Liver (tissue), 9 donors: Measurements from ENCODE around the gene DDOST. TPM values are rescaled to one million over a fixed set of nuclear protein-coding genes. Genes with fewer than 3 reads are reported as not detected.

ENCODE experiments used
- DNase-seq: peaks from one replicate; pipeline ENCODE4 v3.0.0-alpha.2; 2017; ENCODE audit warnings: low spot score
- H3K27ac ChIP-seq, 2 donors: one replicate each; pipeline ENCODE4 v1.7.0; 2013; ENCODE audit warnings: inconsistent platforms in 2 of 2, low read length in 2 of 2, control low read depth in 1 of 2, low read depth in 1 of 2, mild to moderate bottlenecking in 1 of 2
- H3K27me3 ChIP-seq, 4 donors: one replicate each; pipeline versions ENCODE4 v1.6.1 to v1.7.0; 2013; ENCODE audit warnings: low read length in 3 of 4, inconsistent platforms in 1 of 4, mild to moderate bottlenecking in 1 of 4, moderate library complexity in 1 of 4; ENCODE audit not compliant: control insufficient read depth in 4 of 4, insufficient read depth in 4 of 4
- H3K36me3 ChIP-seq, 4 donors: one replicate each; pipeline versions ENCODE4 v1.6.1 to v1.7.0; 2013; ENCODE audit warnings: low read length in 3 of 4, mild to moderate bottlenecking in 3 of 4, low read depth in 1 of 4, moderate library complexity in 1 of 4; ENCODE audit not compliant: control insufficient read depth in 4 of 4, insufficient read depth in 3 of 4
- H3K4me1 ChIP-seq, 4 donors: one replicate each; pipeline versions ENCODE4 v1.6.1 to v1.7.0; 2013; ENCODE audit warnings: low read length in 3 of 4, mild to moderate bottlenecking in 3 of 4, moderate library complexity in 1 of 4; ENCODE audit not compliant: control insufficient read depth in 4 of 4, insufficient read depth in 4 of 4
- H3K4me3 ChIP-seq, 3 donors: one replicate each; pipeline versions ENCODE4 v1.6.1 to v1.7.0; 2013; ENCODE audit warnings: low read length in 3 of 3, control low read depth in 1 of 3, low read depth in 1 of 3, mild to moderate bottlenecking in 1 of 3
- H3K9ac ChIP-seq, 2 donors: one replicate each; pipeline ENCODE4 v1.7.0; 2013; ENCODE audit warnings: low read length in 2 of 2, mild to moderate bottlenecking in 2 of 2, moderate library complexity in 2 of 2, control low read depth in 1 of 2, low read depth in 1 of 2
- H3K9me3 ChIP-seq, 4 donors: one replicate each; pipeline versions ENCODE4 v1.6.1 to v1.7.0; 2013; ENCODE audit warnings: low read length in 3 of 4; ENCODE audit not compliant: control insufficient read depth in 4 of 4
- ATF3 ChIP-seq: IDR thresholded peaks from 2 replicates; pipeline ENCODE4 v1.6.1; 2016; ENCODE audit warnings: antibody characterized with exemption
- CTCF ChIP-seq: fragments of 150-350 bp; IDR thresholded peaks from 2 replicates; pipeline ENCODE4 v1.5.1; 2017; ENCODE audit warnings: improper control_type of control experiment, low read depth, low read length; ENCODE audit not compliant: missing input control
- EGR1 ChIP-seq, 2 donors: IDR thresholded peaks; 2 replicates each; pipeline ENCODE4 v1.6.1; 2016 to 2018; ENCODE audit warnings: antibody characterized with exemption in 2 of 2, low read depth in 2 of 2
- FOXA1 ChIP-seq: IDR thresholded peaks from 2 replicates; pipeline ENCODE4 v1.6.1; 2016; ENCODE audit warnings: antibody characterized with exemption
- FOXA2 ChIP-seq: IDR thresholded peaks from 2 replicates; pipeline ENCODE4 v1.6.1; 2016; ENCODE audit warnings: antibody characterized with exemption
- GABPA ChIP-seq, 2 donors: IDR thresholded peaks in 1 of 2; conservative IDR thresholded peaks in 1 of 2; 2 replicates each; pipeline ENCODE4 v1.6.1; 2016; ENCODE audit warnings: antibody characterized with exemption in 2 of 2, mild to moderate bottlenecking in 1 of 2, moderate library complexity in 1 of 2
- HNF4A ChIP-seq, 2 donors: conservative IDR thresholded peaks; 2 replicates each; pipeline ENCODE4 v1.6.1; 2016; ENCODE audit warnings: antibody characterized with exemption in 2 of 2, mild to moderate bottlenecking in 2 of 2
- HNF4G ChIP-seq: IDR thresholded peaks from 2 replicates; pipeline ENCODE4 v1.6.1; 2016; ENCODE audit warnings: antibody characterized with exemption
- JUND ChIP-seq, 2 donors: IDR thresholded peaks; 2 replicates each; pipeline ENCODE4 v1.6.1; 2016; ENCODE audit warnings: antibody characterized with exemption in 2 of 2
- MAX ChIP-seq: IDR thresholded peaks from 2 replicates; pipeline ENCODE4 v1.6.1; 2016; ENCODE audit warnings: antibody characterized with exemption
- NR2F2 ChIP-seq: IDR thresholded peaks from 2 replicates; pipeline ENCODE4 v1.6.1; 2016; ENCODE audit warnings: antibody characterized with exemption
- RAD21 ChIP-seq, 2 donors: IDR thresholded peaks; 2 replicates each; pipeline ENCODE4 v1.6.1; 2016; ENCODE audit warnings: antibody characterized with exemption in 2 of 2, mild to moderate bottlenecking in 2 of 2
- RXRA ChIP-seq, 2 donors: IDR thresholded peaks; 2 replicates each; pipeline ENCODE4 v1.6.1; 2017 to 2018; ENCODE audit warnings: antibody characterized with exemption in 2 of 2, mild to moderate bottlenecking in 1 of 2
- SP1 ChIP-seq: IDR thresholded peaks from 2 replicates; pipeline ENCODE4 v1.6.1; 2018; ENCODE audit warnings: antibody characterized with exemption, mild to moderate bottlenecking
- TAF1 ChIP-seq: conservative IDR thresholded peaks from 2 replicates; pipeline ENCODE4 v1.6.1; 2016; ENCODE audit warnings: antibody characterized with exemption, mild to moderate bottlenecking
- YY1 ChIP-seq: IDR thresholded peaks from 2 replicates; pipeline ENCODE4 v1.6.1; 2016; ENCODE audit warnings: antibody characterized with exemption, mild to moderate bottlenecking
- WGBS: extraction: QIAGEN DNeasy Blood & Tissue Kit; methylation state at CpG from one replicate; pipeline ENCODE4 v1.1.7; 2013; 5-methylcytosine and 5-hydroxymethylcytosine counted together
- polyA plus RNA-seq, 2 donors: library from polyadenylated mRNA; stranded (reverse) in 1 of 2; unstranded in 1 of 2; fragments of 200-250 nt in 1 of 2; fragments of >200 nt in 1 of 2; fragmentation: Nextera tagmentation in 1 of 2; extraction: Ambion mirVana in 1 of 2; gene quantifications; one replicate each; pipeline versions ENCODE4 v1.2.1 to v1.2.3, GENCODE V29; 2013 to 2015
- total RNA-seq, 2 donors: library from RNA; depleted of rRNA; stranded (reverse); fragments of >200 nt; gene quantifications; one replicate each; pipeline ENCODE4 v1.2.3, GENCODE V29; 2014
- donor health status: healthy.
- donor health status: healthy.
- donor health status: healthy.
- donor health status: healthy.
- donor health status: healthy.

Gene DDOST
- total and polyA plus RNA-seq, 4 donors, result 70.2 to 193 (median 164) TPM

GRCh38 chr1:20666146-20666545 is 5.0 kb upstream of the DDOST start:
- Histone ChIP-seq H3K27ac (peak overlapping the region; percentile 37 to 42), H3K9me3 (no peaks in the 10 kb centered on the region), H3K36me3 (no peaks in the 10 kb centered on the region), H3K4me3 (no peak overlapping the region), H3K9ac (no peak overlapping the region), H3K4me1 (peaks cover 0 to 9% (median 6%) of the 10 kb centered on the region in 4 donors), H3K27me3 (no peaks in the 10 kb centered on the region)
- DNase-seq, result no peak
- TF ChIP-seq NR2F2, result peak; percentile 19
- no peak for TF ChIP-seq RAD21 (IDR thresholded peaks at IDR 0.05)
- WGBS, result 77% methylated on average over 16 of the region's 16 CpGs

- no peaks in the 10 kb centered on the region for H3K27me3 ChIP-seq
- TF ChIP-seq TAF1 (no peak), MAX (no peak), EGR1 (IDR thresholded peaks at IDR 0.05; ENCODE audit: low read depth in 2 of 2) (no peak), HNF4G (no peak), RAD21 (IDR thresholded peaks at IDR 0.05) (no peak), FOXA1 (no peak), GABPA (IDR thresholded peaks at IDR 0.05 in 1 of 2, conservative IDR thresholded peaks at IDR 0.05 in 1 of 2) (no peak)
- H3K9ac ChIP-seq, result no peak overlapping the region
- peaks cover 0 to 10% (median 6%) of the 10 kb centered on the region in 4 donors for H3K4me1 ChIP-seq
- DNase-seq, result no peak
- H3K9me3 ChIP-seq, result no peaks in the 10 kb centered on the region
- no peaks in the 10 kb centered on the region for H3K36me3 ChIP-seq
- no peak overlapping the region for H3K27ac ChIP-seq
- 78% methylated on average over 12 of the region's 12 CpGs for WGBS
- no peak overlapping the region for H3K4me3 ChIP-seq
These were observed 4.6 kb upstream of the DDOST start for GRCh38 chr1:20665726-20666125.

- Histone ChIP-seq H3K27me3 (no peaks in the 10 kb centered on the region), H3K4me1 (peaks cover 0 to 26% (median 19%) of the 10 kb centered on the region in 4 donors)
These were observed 3.0 kb upstream of the DDOST start for GRCh38 chr1:20663969-20664715.

GRCh38 chr1:20663365-20663764 is 2.2 kb upstream of the DDOST start:
- Histone ChIP-seq H3K9me3 (no peaks in the 10 kb centered on the region), H3K36me3 (peaks cover under 1 to 5% (median 3%) of the 10 kb centered on the region in 4 donors), H3K27me3 (no peaks in the 10 kb centered on the region), H3K9ac (no peak overlapping the region), H3K4me1 (peaks cover 0 to 26% (median 20%) of the 10 kb centered on the region in 4 donors), H3K27ac (no peak overlapping the region), H3K4me3 (no peak overlapping the region)
- 92% methylated on average over 1 of the region's 1 CpG for WGBS
- no peak for DNase-seq
- TF ChIP-seq HNF4A (conservative IDR thresholded peaks at IDR 0.05) (no peak), HNF4G (no peak), NR2F2 (no peak), CTCF (no peak), JUND (IDR thresholded peaks at IDR 0.05) (no peak), RAD21 (IDR thresholded peaks at IDR 0.05) (no peak), SP1 (no peak), FOXA1 (no peak), FOXA2 (no peak), TAF1 (no peak), MAX (no peak), GABPA (IDR thresholded peaks at IDR 0.05 in 1 of 2, conservative IDR thresholded peaks at IDR 0.05 in 1 of 2) (no peak), RXRA (IDR thresholded peaks at IDR 0.05) (no peak), ATF3 (no peak)

More at GRCh38 chr1:20663969-20664715, 3.0 kb upstream of the DDOST start:
- 81% methylated on average over 12 of the region's 12 CpGs for WGBS
- TF ChIP-seq SP1, result no peak
- no peak for TF ChIP-seq HNF4A (conservative IDR thresholded peaks at IDR 0.05)
- no peak for TF ChIP-seq YY1
- peak; percentile 71 for TF ChIP-seq NR2F2
- no peak for TF ChIP-seq TAF1
- H3K4me3 ChIP-seq, result no peak overlapping the region
- no peak for DNase-seq
- no peak overlapping the region for H3K27ac ChIP-seq
- no peak overlapping the region for H3K9ac ChIP-seq
- H3K9me3 ChIP-seq, result no peaks in the 10 kb centered on the region
- H3K36me3 ChIP-seq, result peaks cover 0 to 3% (median under 1%) of the 10 kb centered on the region in 4 donors
